HG03103 (cell line): ENCODE results near the gene IKBKG.
"Not testable (repeated sequence)": the region's sequence is repeated elsewhere in the genome, so short reads cannot be mapped to it uniquely, and the experiment has no call there.

Experiments
- ATAC-seq: cut with Tn5 transposase; IDR thresholded peaks from one replicate; pipeline ENCODE4 v1.9.1; 2021; ENCODE audit warnings: low read depth; ENCODE audit not compliant: unreplicated experiment

The IKBKG gene

GRCh38 chrX:154547245-154548027 is at the start of gene IKBKG:
TSS of gene IKBKG (plus strand) at chrX:154547620. CDS start at chrX:154552003, 4,383 bp downstream.
- ATAC-seq, result peak; percentile 73

- not testable (repeated sequence) for ATAC-seq
Observed at GRCh38 chrX:154501423-154501822, 46.0 kb upstream of the IKBKG start.

- ATAC-seq, result no peak
Observed at GRCh38 chrX:154502098-154502497, 45.3 kb upstream of the IKBKG start.

- ATAC-seq, result no peak
Observed at GRCh38 chrX:154502989-154503388, 44.4 kb upstream of the IKBKG start.

GRCh38 chrX:154505734-154506133 is 41.7 kb upstream of the IKBKG start:
- no peak for ATAC-seq

- no peak for ATAC-seq
Observed at GRCh38 chrX:154506483-154507332, 40.7 kb upstream of the IKBKG start.

GRCh38 chrX:154507673-154508383 is 39.6 kb upstream of the IKBKG start:
- no peak for ATAC-seq

GRCh38 chrX:154508384-154508745 is 39.1 kb upstream of the IKBKG start:
- ATAC-seq, result no peak

GRCh38 chrX:154509455-154509854 is 38.0 kb upstream of the IKBKG start:
- no peak for ATAC-seq

GRCh38 chrX:154511761-154512160 is 35.7 kb upstream of the IKBKG start:
- no peak for ATAC-seq

GRCh38 chrX:154512879-154513553 is 34.4 kb upstream of the IKBKG start:
- ATAC-seq, result no peak

- no peak for ATAC-seq
Observed at GRCh38 chrX:154513716-154514115, 33.7 kb upstream of the IKBKG start.

GRCh38 chrX:154515090-154515965 is 32.1 kb upstream of the IKBKG start:
- no peak for ATAC-seq

GRCh38 chrX:154515966-154516655 is 31.3 kb upstream of the IKBKG start, which contains the start of gene FAM3A:
TSS of gene FAM3A (minus strand) at chrX:154516232. CDS start at chrX:154515772, 460 bp downstream.
- peak; percentile 95 for ATAC-seq

GRCh38 chrX:154516656-154517100 is 30.7 kb upstream of the IKBKG start:
- no peak for ATAC-seq

GRCh38 chrX:154517101-154517781 is 30.2 kb upstream of the IKBKG start:
- ATAC-seq, result no peak

- ATAC-seq, result no peak
Observed at GRCh38 chrX:154519389-154519788, 28.0 kb upstream of the IKBKG start.
